CD4-positive, alpha-beta memory T cell (primary cell): ENCODE measurements around the gene SIL1. TPM values are rescaled to one million over a fixed set of nuclear protein-coding genes. Genes with fewer than 3 reads are reported as not detected.

ENCODE experiments used
- CTCF ChIA-PET: fragments of 350-600 bp; sonication (Branson Sonifier 250); formaldehyde crosslinking; loops from one replicate; lab custom pipeline; 2021; ENCODE audit warnings: inconsistent platforms; ENCODE audit not compliant: partially characterized antibody; lab: Charles Lee
- POLR2A ChIA-PET: fragments of 350-600 bp; sonication (Branson Sonifier 250); formaldehyde crosslinking; loops from one replicate; lab custom pipeline; 2021; ENCODE audit not compliant: partially characterized antibody; lab: Charles Lee
- DNase-seq, 5 donors: peaks; one replicate each; pipeline versions ENCODE4 v3.0.0 to v3.0.0-alpha.2; 2020 to 2022; ENCODE audit warnings: mixed read lengths in 1 of 5
- H3K27ac ChIP-seq: one replicate; pipeline ENCODE4 v1.7.0; 2013; ENCODE audit warnings: low read depth, low read length
- H3K27me3 ChIP-seq: 2 replicates; pipeline ENCODE4 v1.7.0; 2013; ENCODE audit warnings: mild to moderate bottlenecking, low read length, moderate library complexity; ENCODE audit not compliant: insufficient read depth
- H3K36me3 ChIP-seq: 2 replicates; pipeline ENCODE4 v1.7.0; 2013; ENCODE audit warnings: mild to moderate bottlenecking, low read length, moderate library complexity; ENCODE audit not compliant: insufficient read depth
- H3K4me1 ChIP-seq: 2 replicates; pipeline ENCODE4 v1.7.0; 2013; ENCODE audit warnings: mild to moderate bottlenecking, low read length, moderate library complexity; ENCODE audit not compliant: insufficient read depth
- H3K4me3 ChIP-seq, 2 donors: one replicate each; pipeline ENCODE4 v1.7.0; 2013; ENCODE audit warnings: low read length in 2 of 2, mild to moderate bottlenecking in 1 of 2
- H3K9me3 ChIP-seq, 2 donors: one replicate each; pipeline ENCODE4 v1.7.0; 2013; ENCODE audit warnings: low read length in 2 of 2, control low read depth in 1 of 2; ENCODE audit not compliant: control insufficient read depth in 1 of 2
- H3K27ac Mint-ChIP-seq, 7 donors: one replicate each; pipeline ENCODE4 v1.8.0; 2020 to 2021; ENCODE audit warnings: mixed read lengths in 7 of 7, mild to moderate bottlenecking in 6 of 7, inconsistent platforms in 3 of 7, moderate library complexity in 3 of 7
- H3K27me3 Mint-ChIP-seq, 2 donors: one replicate each; pipeline ENCODE4 v1.8.0; 2020 to 2021; ENCODE audit warnings: mixed read lengths in 2 of 2
- H3K36me3 Mint-ChIP-seq, 2 donors: one replicate each; pipeline ENCODE4 v1.8.0; 2020 to 2021; ENCODE audit warnings: mixed read lengths in 2 of 2, inconsistent platforms in 1 of 2, mild to moderate bottlenecking in 1 of 2
- H3K4me1 Mint-ChIP-seq, 4 donors: one replicate each; pipeline ENCODE4 v1.8.0; 2020 to 2021; ENCODE audit warnings: mixed read lengths in 4 of 4, mild to moderate bottlenecking in 1 of 4
- H3K4me3 Mint-ChIP-seq, 8 donors: one replicate each; pipeline ENCODE4 v1.8.0; 2020 to 2021; ENCODE audit warnings: mixed read lengths in 8 of 8, mild to moderate bottlenecking in 7 of 8, moderate library complexity in 6 of 8, inconsistent platforms in 3 of 8
- H3K9me3 Mint-ChIP-seq, 8 donors: one replicate each; pipeline ENCODE4 v1.8.0; 2020 to 2021; ENCODE audit warnings: mixed read lengths in 8 of 8, mild to moderate bottlenecking in 5 of 8, inconsistent platforms in 3 of 8, moderate library complexity in 1 of 8
- intact Hi-C: fragments of 100-400 bp; cut with micrococcal nuclease; formaldehyde crosslinking; loops from one replicate; pipeline ENCODE4 v1.15.1; 2023
- polyA plus RNA-seq, 2 donors: library from polyadenylated mRNA; unstranded; fragments of 300-500 nt; fragmentation: Illumina TruSeq; gene quantifications; one replicate each; pipeline ENCODE4 v1.2.3, GENCODE V29; 2021
- total RNA-seq, 2 experiments: library from RNA; stranded (reverse); gene quantifications; one replicate each; pipeline ENCODE4 v1.2.3, GENCODE V29; 2021

Gene SIL1
- total and polyA plus RNA-seq, 4 experiments from 2014 or later, result 12.2 to 16.7 (median 14.4) TPM

DNA sequence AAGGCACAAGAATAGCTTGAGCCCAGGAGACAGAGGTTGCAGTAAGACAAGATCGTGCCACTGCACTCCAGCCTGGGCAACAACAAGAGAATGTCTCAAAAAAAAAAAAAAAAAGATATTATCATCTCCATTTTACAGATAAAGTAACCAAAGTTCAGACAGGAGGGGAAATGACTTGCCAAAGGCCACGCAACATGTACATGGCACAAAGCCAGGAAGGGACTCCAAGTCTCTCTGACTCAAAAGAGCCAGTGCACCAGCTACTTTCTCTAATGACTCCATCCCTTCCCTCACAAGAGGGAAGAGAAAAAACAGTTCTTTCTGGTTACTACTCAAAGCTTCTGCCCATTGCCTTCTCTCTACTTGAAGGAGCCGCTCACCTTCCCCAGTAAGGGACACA lies 34.1 kb downstream of the SIL1 start:
- intact Hi-C loops, result no loop called here
- ChIA-PET CTCF (no interaction called here), POLR2A (no interaction called here)
- no peak overlapping the region for H3K27ac Mint-ChIP-seq
- H3K4me1 ChIP-seq, result no peaks in the 10 kb centered on the region
- DNase-seq, result no peak
- no peaks in the 10 kb centered on the region for H3K27me3 Mint-ChIP-seq
- no peak overlapping the region for H3K4me3 Mint-ChIP-seq
- H3K27me3 ChIP-seq, result no peaks in the 10 kb centered on the region
- no peak overlapping the region for H3K4me3 ChIP-seq
- peaks cover 0 to 3% of the 10 kb centered on the region in 2 donors for H3K36me3 Mint-ChIP-seq
- no peak overlapping the region for H3K27ac ChIP-seq
- no peaks in the 10 kb centered on the region for H3K36me3 ChIP-seq
- H3K9me3 ChIP-seq, result no peaks in the 10 kb centered on the region
- H3K9me3 Mint-ChIP-seq, result no peaks in the 10 kb centered on the region
- no peaks in the 10 kb centered on the region for H3K4me1 Mint-ChIP-seq

GRCh38 chr5:139162448-139162847 lies 35.7 kb downstream of the SIL1 start:
- Histone ChIP-seq H3K4me3 (no peak overlapping the region), H3K4me1 (no peaks in the 10 kb centered on the region), H3K36me3 (no peaks in the 10 kb centered on the region), H3K27ac (no peak overlapping the region), H3K27me3 (no peaks in the 10 kb centered on the region), H3K9me3 (no peaks in the 10 kb centered on the region)
- peak overlapping the region in 1 of 7 donors; percentile 47 for H3K27ac Mint-ChIP-seq
- intact Hi-C loops, result no loop called here
- ChIA-PET CTCF (no interaction called here), POLR2A (no interaction called here)
- H3K9me3 Mint-ChIP-seq, result no peaks in the 10 kb centered on the region
- no peak for DNase-seq
- H3K36me3 Mint-ChIP-seq, result peaks cover 2 to 15% of the 10 kb centered on the region in 2 donors
- H3K27me3 Mint-ChIP-seq, result no peaks in the 10 kb centered on the region
- H3K4me1 Mint-ChIP-seq, result no peaks in the 10 kb centered on the region
- no peak overlapping the region for H3K4me3 Mint-ChIP-seq

DNA sequence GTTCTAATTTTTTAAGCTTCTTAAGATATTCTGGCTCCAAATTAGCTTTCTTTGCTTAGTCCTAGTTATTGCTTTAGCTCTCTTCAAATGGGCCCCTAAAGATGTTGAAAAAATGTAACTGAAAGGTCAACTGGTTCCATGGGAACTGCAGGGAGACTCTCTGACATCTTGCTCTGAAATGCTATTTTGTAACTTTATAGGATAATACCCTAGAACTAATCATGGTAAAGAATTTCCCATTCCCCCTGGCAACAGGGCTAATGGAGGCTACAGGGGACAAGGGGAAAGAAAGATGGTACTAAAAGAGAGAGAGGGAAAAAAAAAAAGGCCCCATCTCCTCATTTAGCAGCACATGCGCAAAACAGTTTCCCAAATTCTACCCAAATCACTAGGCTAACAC lies 39.4 kb downstream of the SIL1 start:
- H3K4me3 ChIP-seq, result no peak overlapping the region
- Mint-ChIP-seq H3K36me3 (peaks cover 2 to 25% of the 10 kb centered on the region in 2 donors), H3K4me1 (no peaks in the 10 kb centered on the region), H3K27me3 (no peaks in the 10 kb centered on the region), H3K27ac (no peak overlapping the region), H3K9me3 (no peaks in the 10 kb centered on the region), H3K4me3 (no peak overlapping the region)
- no peaks in the 10 kb centered on the region for H3K9me3 ChIP-seq
- no peaks in the 10 kb centered on the region for H3K4me1 ChIP-seq
- H3K27me3 ChIP-seq, result no peaks in the 10 kb centered on the region
- ChIA-PET CTCF (interaction anchor here (1.5 kb wide), 1 partner anchor 369 kb away, joined by 3 read pairs; no protein-coding TSS in a partner anchor), POLR2A (no interaction called here)
- H3K36me3 ChIP-seq, result no peaks in the 10 kb centered on the region
- H3K27ac ChIP-seq, result no peak overlapping the region
- no peak for DNase-seq
- intact Hi-C loops, result no loop called here

DNA sequence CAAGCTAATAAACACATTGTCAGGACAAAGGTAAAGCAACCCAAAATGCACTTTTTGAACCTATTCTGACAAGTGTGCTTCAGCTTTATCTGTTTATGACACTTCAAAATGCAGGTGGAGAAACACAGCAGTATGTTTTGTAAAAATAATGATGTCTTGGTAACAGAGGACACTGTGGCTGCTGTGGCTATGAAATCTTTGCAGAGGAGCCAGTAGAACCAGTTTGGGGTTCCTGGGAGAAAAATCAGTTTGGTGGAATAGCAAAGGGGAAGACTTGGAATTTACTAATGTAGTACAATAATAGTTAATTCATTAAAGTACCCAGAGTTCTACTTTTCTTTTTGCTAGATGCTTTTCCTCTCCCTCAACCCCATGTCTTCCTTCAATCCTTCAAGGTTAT lies 40.6 kb downstream of the SIL1 start:
- Histone ChIP-seq H3K9me3 (no peaks in the 10 kb centered on the region), H3K27ac (no peak overlapping the region), H3K4me1 (no peaks in the 10 kb centered on the region), H3K27me3 (no peaks in the 10 kb centered on the region), H3K36me3 (no peaks in the 10 kb centered on the region), H3K4me3 (no peak overlapping the region)
- peaks cover 2 to 25% of the 10 kb centered on the region in 2 donors for H3K36me3 Mint-ChIP-seq
- H3K27me3 Mint-ChIP-seq, result no peaks in the 10 kb centered on the region
- ChIA-PET POLR2A (no interaction called here), CTCF (interaction anchor here (1.5 kb wide), 1 partner anchor 368 kb away, joined by 3 read pairs; no protein-coding TSS in a partner anchor)
- H3K4me1 Mint-ChIP-seq, result no peaks in the 10 kb centered on the region
- no peak overlapping the region for H3K27ac Mint-ChIP-seq
- H3K9me3 Mint-ChIP-seq, result no peaks in the 10 kb centered on the region
- intact Hi-C loops, result no loop called here
- DNase-seq, result no peak
- no peak overlapping the region for H3K4me3 Mint-ChIP-seq

GRCh38 chr5:139156814-139157213 lies 41.4 kb downstream of the SIL1 start:
- Mint-ChIP-seq H3K27me3 (no peaks in the 10 kb centered on the region), H3K36me3 (peaks cover 2 to 25% of the 10 kb centered on the region in 2 donors), H3K9me3 (no peaks in the 10 kb centered on the region), H3K27ac (no peak overlapping the region), H3K4me3 (no peak overlapping the region), H3K4me1 (no peaks in the 10 kb centered on the region)
- Histone ChIP-seq H3K27ac (no peak overlapping the region), H3K4me1 (no peaks in the 10 kb centered on the region), H3K4me3 (no peak overlapping the region), H3K9me3 (no peaks in the 10 kb centered on the region), H3K36me3 (no peaks in the 10 kb centered on the region), H3K27me3 (no peaks in the 10 kb centered on the region)
- DNase-seq, result no peak
- ChIA-PET CTCF (no interaction called here), POLR2A (no interaction called here)
- intact Hi-C loops, result no loop called here

DNA sequence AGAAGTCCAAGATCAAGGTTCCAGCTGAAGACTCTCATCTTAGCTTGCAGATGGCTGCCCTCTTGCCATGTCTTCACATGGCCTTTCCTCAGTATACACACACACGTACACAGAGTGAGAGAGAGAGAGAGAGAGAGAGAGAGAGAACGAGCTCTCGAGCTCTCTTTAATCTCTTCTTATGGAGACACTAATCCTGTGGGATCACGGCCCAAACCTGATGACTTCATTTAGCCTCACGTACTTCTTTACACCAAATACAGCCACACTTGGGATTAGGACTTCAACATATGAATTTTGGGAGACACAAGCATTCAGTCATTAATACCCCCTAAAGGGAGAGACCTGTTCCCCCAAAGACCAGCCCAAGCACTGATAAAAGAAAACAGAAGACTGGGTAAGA lies 42.8 kb downstream of the SIL1 start:
- no peaks in the 10 kb centered on the region for H3K9me3 ChIP-seq
- intact Hi-C loops, result no loop called here
- H3K4me1 ChIP-seq, result no peaks in the 10 kb centered on the region
- no peaks in the 10 kb centered on the region for H3K9me3 Mint-ChIP-seq
- DNase-seq, result no peak
- peaks cover 0 to 1% (median 0%) of the 10 kb centered on the region in 4 donors for H3K4me1 Mint-ChIP-seq
- no peaks in the 10 kb centered on the region for H3K36me3 ChIP-seq
- peaks cover 2 to 25% of the 10 kb centered on the region in 2 donors for H3K36me3 Mint-ChIP-seq
- H3K27me3 ChIP-seq, result no peaks in the 10 kb centered on the region
- CTCF ChIA-PET, result no interaction called here
- H3K27ac Mint-ChIP-seq, result no peak overlapping the region
- H3K27ac ChIP-seq, result no peak overlapping the region
- H3K4me3 Mint-ChIP-seq, result no peak overlapping the region
- POLR2A ChIA-PET, result no interaction called here
- no peaks in the 10 kb centered on the region for H3K27me3 Mint-ChIP-seq
- no peak overlapping the region for H3K4me3 ChIP-seq

DNA sequence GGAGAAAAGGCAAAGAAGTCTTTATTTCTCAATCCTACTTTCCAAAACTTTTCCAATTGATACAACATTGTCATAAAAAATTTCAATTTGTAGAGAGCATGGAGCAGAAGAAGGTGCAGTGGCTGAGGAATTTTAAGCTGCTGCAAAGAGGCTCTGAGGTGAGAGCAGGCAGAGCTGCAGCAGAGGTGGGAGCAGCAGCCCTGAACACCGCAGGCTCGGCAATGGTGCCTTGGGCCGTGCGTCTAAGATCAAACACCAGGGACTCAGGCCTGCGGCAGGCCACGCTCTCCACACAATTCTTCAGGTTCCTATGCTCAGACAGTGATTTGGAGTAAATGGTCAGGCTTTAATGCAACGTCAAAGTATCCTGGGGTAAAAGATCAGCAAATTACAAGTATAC lies 46.3 kb downstream of the SIL1 start:
- intact Hi-C loops, result no loop called here
- no peak overlapping the region for H3K27ac Mint-ChIP-seq
- H3K27me3 ChIP-seq, result no peaks in the 10 kb centered on the region
- CTCF ChIA-PET, result no interaction called here
- no peak overlapping the region for H3K27ac ChIP-seq
- H3K9me3 ChIP-seq, result no peaks in the 10 kb centered on the region
- H3K36me3 ChIP-seq, result no peaks in the 10 kb centered on the region
- peaks cover 0 to 7% of the 10 kb centered on the region in 2 donors for H3K36me3 Mint-ChIP-seq
- H3K4me1 ChIP-seq, result no peaks in the 10 kb centered on the region
- H3K4me1 Mint-ChIP-seq, result peaks cover 0 to 5% (median 0%) of the 10 kb centered on the region in 4 donors
- H3K27me3 Mint-ChIP-seq, result no peaks in the 10 kb centered on the region
- H3K4me3 Mint-ChIP-seq, result no peak overlapping the region
- H3K9me3 Mint-ChIP-seq, result no peaks in the 10 kb centered on the region
- POLR2A ChIA-PET, result no interaction called here
- H3K4me3 ChIP-seq, result no peak overlapping the region
- DNase-seq, result no peak
